ENCODE results near the gene SLC6A8.

The SLC6A8 gene

GRCh38 chrX:153647461-153648357 is 40.0 kb upstream of the SLC6A8 start:
- no peaks in the 10 kb centered on the region for H3K9me3 ChIP-seq (ENCODE audit: low read depth, low read length)
- H3K27ac ChIP-seq: no peak overlapping the region
- DNase-seq (ENCODE audit: low read depth, low spot score): no peak
- H3K4me3 ChIP-seq: no peak overlapping the region
- H3K9ac ChIP-seq (ENCODE audit: insufficient read length): no peak overlapping the region
- no peaks in the 10 kb centered on the region for H3K36me3 ChIP-seq (ENCODE audit: insufficient read depth, low read length)
- TF ChIP-seq FOXP2 (optimal IDR thresholded peaks at IDR 0.05; ENCODE audit: control extremely low read depth, extremely low read length, insufficient read depth) (no peak), EZH2 (IDR thresholded peaks at IDR 0.05) (no peak), POLR2AphosphoS5 (IDR thresholded peaks at IDR 0.05; ENCODE audit: borderline replicate concordance, low read depth, low read length) (no peak)

- no peak for TF ChIP-seq POLR2AphosphoS5 (IDR thresholded peaks at IDR 0.05; ENCODE audit: borderline replicate concordance, low read depth, low read length)
- TF ChIP-seq EZH2 (IDR thresholded peaks at IDR 0.05): no peak
- no peak for TF ChIP-seq FOXP2 (optimal IDR thresholded peaks at IDR 0.05; ENCODE audit: control extremely low read depth, extremely low read length, insufficient read depth)
- Histone ChIP-seq H3K9me3 (ENCODE audit: low read depth, low read length) (no peaks in the 10 kb centered on the region), H3K36me3 (ENCODE audit: insufficient read depth, low read length) (no peaks in the 10 kb centered on the region), H3K27ac (no peak overlapping the region), H3K4me3 (no peak overlapping the region), H3K9ac (ENCODE audit: insufficient read length) (no peak overlapping the region)
- no peak for DNase-seq (ENCODE audit: low read depth, low spot score)
Measured at GRCh38 chrX:153648358-153649177, 39.2 kb upstream of the SLC6A8 start.

GRCh38 chrX:153649178-153649914 is 38.4 kb upstream of the SLC6A8 start:
- TF ChIP-seq POLR2AphosphoS5 (IDR thresholded peaks at IDR 0.05; ENCODE audit: borderline replicate concordance, low read depth, low read length) (no peak), EZH2 (IDR thresholded peaks at IDR 0.05) (no peak), FOXP2 (optimal IDR thresholded peaks at IDR 0.05; ENCODE audit: control extremely low read depth, extremely low read length, insufficient read depth) (no peak)
- H3K4me3 ChIP-seq: no peak overlapping the region
- no peaks in the 10 kb centered on the region for H3K36me3 ChIP-seq (ENCODE audit: insufficient read depth, low read length)
- no peak for DNase-seq (ENCODE audit: low read depth, low spot score)
- no peak overlapping the region for H3K9ac ChIP-seq (ENCODE audit: insufficient read length)
- H3K9me3 ChIP-seq (ENCODE audit: low read depth, low read length): no peaks in the 10 kb centered on the region
- H3K27ac ChIP-seq: no peak overlapping the region

GRCh38 chrX:153649915-153650782 is 37.6 kb upstream of the SLC6A8 start:
- Histone ChIP-seq H3K4me3 (no peak overlapping the region), H3K9ac (ENCODE audit: insufficient read length) (no peak overlapping the region), H3K27ac (no peak overlapping the region), H3K9me3 (ENCODE audit: low read depth, low read length) (no peaks in the 10 kb centered on the region), H3K36me3 (ENCODE audit: insufficient read depth, low read length) (no peaks in the 10 kb centered on the region)
- no peak for DNase-seq (ENCODE audit: low read depth, low spot score)
- TF ChIP-seq EZH2 (IDR thresholded peaks at IDR 0.05) (no peak), POLR2AphosphoS5 (IDR thresholded peaks at IDR 0.05; ENCODE audit: borderline replicate concordance, low read depth, low read length) (no peak), FOXP2 (optimal IDR thresholded peaks at IDR 0.05; ENCODE audit: control extremely low read depth, extremely low read length, insufficient read depth) (no peak)

- Histone ChIP-seq H3K9me3 (ENCODE audit: low read depth, low read length) (no peaks in the 10 kb centered on the region), H3K27ac (no peak overlapping the region), H3K4me3 (no peak overlapping the region), H3K9ac (ENCODE audit: insufficient read length) (no peak overlapping the region), H3K36me3 (ENCODE audit: insufficient read depth, low read length) (no peaks in the 10 kb centered on the region)
- no peak for TF ChIP-seq EZH2 (IDR thresholded peaks at IDR 0.05)
- TF ChIP-seq POLR2AphosphoS5 (IDR thresholded peaks at IDR 0.05; ENCODE audit: borderline replicate concordance, low read depth, low read length): no peak
- no peak for TF ChIP-seq FOXP2 (optimal IDR thresholded peaks at IDR 0.05; ENCODE audit: control extremely low read depth, extremely low read length, insufficient read depth)
- no peak for DNase-seq (ENCODE audit: low read depth, low spot score)
Measured at GRCh38 chrX:153650959-153651358, 36.8 kb upstream of the SLC6A8 start.

GRCh38 chrX:153651540-153652079 is 36.1 kb upstream of the SLC6A8 start:
- no peak for DNase-seq (ENCODE audit: low read depth, low spot score)
- Histone ChIP-seq H3K9me3 (ENCODE audit: low read depth, low read length) (no peaks in the 10 kb centered on the region), H3K36me3 (ENCODE audit: insufficient read depth, low read length) (no peaks in the 10 kb centered on the region), H3K4me3 (no peak overlapping the region), H3K27ac (no peak overlapping the region), H3K9ac (ENCODE audit: insufficient read length) (no peak overlapping the region)
- no peak for TF ChIP-seq EZH2 (IDR thresholded peaks at IDR 0.05)
- no peak for TF ChIP-seq FOXP2 (optimal IDR thresholded peaks at IDR 0.05; ENCODE audit: control extremely low read depth, extremely low read length, insufficient read depth)
- TF ChIP-seq POLR2AphosphoS5 (IDR thresholded peaks at IDR 0.05; ENCODE audit: borderline replicate concordance, low read depth, low read length): no peak

- DNase-seq (ENCODE audit: low read depth, low spot score): no peak
- no peaks in the 10 kb centered on the region for H3K36me3 ChIP-seq (ENCODE audit: insufficient read depth, low read length)
- H3K9me3 ChIP-seq (ENCODE audit: low read depth, low read length): no peaks in the 10 kb centered on the region
- H3K27ac ChIP-seq: no peak overlapping the region
- TF ChIP-seq EZH2 (IDR thresholded peaks at IDR 0.05): no peak
- no peak for TF ChIP-seq POLR2AphosphoS5 (IDR thresholded peaks at IDR 0.05; ENCODE audit: borderline replicate concordance, low read depth, low read length)
- TF ChIP-seq FOXP2 (optimal IDR thresholded peaks at IDR 0.05; ENCODE audit: control extremely low read depth, extremely low read length, insufficient read depth): no peak
- H3K4me3 ChIP-seq: no peak overlapping the region
- H3K9ac ChIP-seq (ENCODE audit: insufficient read length): no peak overlapping the region
Measured at GRCh38 chrX:153653556-153653955, 34.2 kb upstream of the SLC6A8 start.

All from SK-N-MC (cell line).